ENCODE measurements around the gene LEPROT. TPM values are rescaled to one million over a fixed set of nuclear protein-coding genes. Genes with fewer than 3 reads are reported as not detected.

LEPROT gene
- total RNA-seq, 1 donor from 2014 or later: 86.1 TPM

- DNase-seq (ENCODE audit: low spot score): no peak
- Mint-ChIP-seq H3K4me1 (ENCODE audit: unreplicated experiment) (peaks cover 16% of the 10 kb centered on the region), H3K36me3 (ENCODE audit: low read depth, unreplicated experiment) (peaks cover 5% of the 10 kb centered on the region), H3K4me3 (ENCODE audit: unreplicated experiment) (no peak overlapping the region), H3K27me3 (ENCODE audit: unreplicated experiment) (no peaks in the 10 kb centered on the region), H3K9me3 (ENCODE audit: unreplicated experiment) (no peaks in the 10 kb centered on the region), H3K27ac (ENCODE audit: unreplicated experiment) (no peak overlapping the region)
- no peak for TF ChIP-seq CTCF (IDR thresholded peaks at IDR 0.05; ENCODE audit: unreplicated experiment)
Observed at GRCh38 chr1:65434760-65435159, 14.3 kb downstream of the LEPROT start.

DNA sequence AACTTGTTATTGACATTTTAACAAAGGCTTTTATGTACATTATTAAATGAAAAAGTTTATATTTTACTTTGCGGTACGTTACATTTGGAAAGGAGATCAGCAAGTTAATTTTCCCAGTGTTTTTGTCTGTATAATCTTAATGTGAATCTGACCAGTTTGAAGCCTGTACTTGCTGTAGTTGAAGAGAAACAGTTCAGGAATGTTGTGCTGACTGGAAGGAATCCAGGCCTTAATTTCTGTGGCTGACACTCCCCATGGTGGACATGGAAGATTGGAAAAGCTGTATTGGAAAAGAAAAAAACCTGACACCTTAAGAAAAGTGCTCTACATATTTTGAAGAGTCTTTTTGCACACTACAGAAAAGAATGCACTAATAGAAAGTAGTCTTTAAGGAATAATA is 15.5 kb downstream of the LEPROT start:
- Mint-ChIP-seq H3K36me3 (ENCODE audit: low read depth, unreplicated experiment) (peaks cover 5% of the 10 kb centered on the region), H3K27ac (ENCODE audit: unreplicated experiment) (no peak overlapping the region)

DNA sequence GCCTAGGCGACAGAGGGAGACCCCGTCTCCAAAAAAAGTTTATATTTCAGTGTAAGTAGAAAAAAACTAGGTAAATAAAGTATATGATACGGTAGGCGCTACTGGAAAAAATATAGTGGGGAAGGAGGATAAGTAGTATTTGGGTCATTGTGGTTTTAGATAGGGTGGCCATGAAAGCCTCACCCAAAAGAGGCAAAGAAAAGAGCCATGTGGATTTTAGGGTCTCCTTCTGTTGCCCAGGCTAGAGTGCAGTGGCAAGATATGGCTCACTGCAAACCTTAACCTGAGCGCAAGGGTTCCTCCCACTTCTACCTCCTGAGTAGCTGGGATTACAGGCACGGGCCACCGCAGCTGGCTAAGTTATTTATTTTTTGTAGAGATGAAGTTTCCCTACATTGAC is 17.1 kb downstream of the LEPROT start:
- no peaks in the 10 kb centered on the region for H3K27me3 Mint-ChIP-seq (ENCODE audit: unreplicated experiment)
- DNase-seq (ENCODE audit: low spot score): no peak
- no peak overlapping the region for H3K4me3 Mint-ChIP-seq (ENCODE audit: unreplicated experiment)

More for the DNA sequence above, 15.5 kb downstream of the LEPROT start:
- Mint-ChIP-seq H3K9me3 (ENCODE audit: unreplicated experiment) (no peaks in the 10 kb centered on the region), H3K4me3 (ENCODE audit: unreplicated experiment) (no peak overlapping the region), H3K4me1 (ENCODE audit: unreplicated experiment) (peaks cover 5% of the 10 kb centered on the region), H3K27me3 (ENCODE audit: unreplicated experiment) (no peaks in the 10 kb centered on the region)
- no peak for TF ChIP-seq CTCF (IDR thresholded peaks at IDR 0.05; ENCODE audit: unreplicated experiment)
- no peak for DNase-seq (ENCODE audit: low spot score)

DNA sequence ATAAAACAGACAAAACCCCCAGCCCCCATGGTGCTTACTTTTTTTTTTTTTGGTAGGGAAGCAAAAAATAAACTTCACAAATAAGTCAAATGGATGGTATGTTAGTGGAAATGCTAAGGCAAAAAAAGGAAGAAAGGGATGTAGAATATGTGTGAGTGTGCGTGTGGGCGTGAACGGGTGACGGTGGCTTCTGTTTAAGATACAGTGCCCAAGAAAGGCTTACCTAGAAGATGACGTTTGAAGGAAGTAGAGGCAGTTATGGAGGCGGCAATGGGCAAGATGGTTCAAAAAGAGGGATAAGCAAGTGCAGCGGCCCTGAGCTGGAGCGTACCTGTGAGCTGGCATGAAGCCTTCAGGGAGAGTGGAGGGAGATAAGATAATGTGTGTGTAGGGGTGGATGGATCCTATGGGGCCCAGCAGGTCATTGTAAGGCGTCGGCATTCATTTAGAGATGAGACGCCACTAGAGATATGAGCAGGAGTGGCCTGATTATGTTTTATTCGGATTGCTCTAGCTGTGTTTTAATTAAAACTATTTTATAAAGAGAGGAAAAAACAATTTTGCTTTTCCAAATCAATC is 19.9 kb downstream of the LEPROT start:
- no peak for TF ChIP-seq CTCF (IDR thresholded peaks at IDR 0.05; ENCODE audit: unreplicated experiment)
- H3K4me3 Mint-ChIP-seq (ENCODE audit: unreplicated experiment): peak overlapping the region; percentile 10

More for the DNA sequence above, 17.1 kb downstream of the LEPROT start:
- Mint-ChIP-seq H3K36me3 (ENCODE audit: low read depth, unreplicated experiment) (no peaks in the 10 kb centered on the region), H3K4me1 (ENCODE audit: unreplicated experiment) (peaks cover 4% of the 10 kb centered on the region), H3K27ac (ENCODE audit: unreplicated experiment) (no peak overlapping the region), H3K9me3 (ENCODE audit: unreplicated experiment) (no peaks in the 10 kb centered on the region)
- no peak for TF ChIP-seq CTCF (IDR thresholded peaks at IDR 0.05; ENCODE audit: unreplicated experiment)

GRCh38 chr1:65440915-65441314 is 20.4 kb downstream of the LEPROT start:
- TF ChIP-seq CTCF (IDR thresholded peaks at IDR 0.05; ENCODE audit: unreplicated experiment): no peak
- no peak for DNase-seq (ENCODE audit: low spot score)
- H3K27me3 Mint-ChIP-seq (ENCODE audit: unreplicated experiment): peaks cover 2% of the 10 kb centered on the region
- no peaks in the 10 kb centered on the region for H3K4me1 Mint-ChIP-seq (ENCODE audit: unreplicated experiment)
- H3K9me3 Mint-ChIP-seq (ENCODE audit: unreplicated experiment): no peaks in the 10 kb centered on the region
- H3K27ac Mint-ChIP-seq (ENCODE audit: unreplicated experiment): no peak overlapping the region
- no peaks in the 10 kb centered on the region for H3K36me3 Mint-ChIP-seq (ENCODE audit: low read depth, unreplicated experiment)
- no peak overlapping the region for H3K4me3 Mint-ChIP-seq (ENCODE audit: unreplicated experiment)

More for the DNA sequence above, 19.9 kb downstream of the LEPROT start:
- H3K27ac Mint-ChIP-seq (ENCODE audit: unreplicated experiment): no peak overlapping the region
- peaks cover 2% of the 10 kb centered on the region for H3K27me3 Mint-ChIP-seq (ENCODE audit: unreplicated experiment)
- DNase-seq (ENCODE audit: low spot score): no peak
- no peaks in the 10 kb centered on the region for H3K36me3 Mint-ChIP-seq (ENCODE audit: low read depth, unreplicated experiment)
- H3K4me1 Mint-ChIP-seq (ENCODE audit: unreplicated experiment): no peaks in the 10 kb centered on the region
- H3K9me3 Mint-ChIP-seq (ENCODE audit: unreplicated experiment): no peaks in the 10 kb centered on the region
